ENCODE data around the gene CRB1. TPM values are rescaled to one million over a fixed set of nuclear protein-coding genes. Genes with fewer than 3 reads are reported as not detected.

The CRB1 gene
- total and polyA plus RNA-seq, 8 donors = 0.08 to 0.73 TPM; not detected in 6

GRCh38 chr1:197393105-197393504 is 125.1 kb downstream of the CRB1 start:
- intact Hi-C loops (cut with DNase I; ENCODE audit: low total_unique reads) = no loop called here
- TF ChIP-seq POLR2A (IDR thresholded peaks at IDR 0.05) (no peak), POLR2AphosphoS5 (IDR thresholded peaks at IDR 0.05) (no peak), EP300 (IDR thresholded peaks at IDR 0.05) (no peak)
- peak in 1 of 2 donors; percentile 17 for DNase-seq
- no peaks in the 10 kb centered on the region for H3K36me3 ChIP-seq
- 77 to 91% (median 85%) methylated on average over 1 of the region's 1 CpG for WGBS, 5 donors
- no peaks in the 10 kb centered on the region for H3K4me1 ChIP-seq
- H3K27me3 ChIP-seq = no peaks in the 10 kb centered on the region
- H3K9me3 ChIP-seq = no peaks in the 10 kb centered on the region
- H3K4me3 ChIP-seq = no peak overlapping the region
- H3K27ac ChIP-seq = no peak overlapping the region

GRCh38 chr1:197393772-197394171 is 125.7 kb downstream of the CRB1 start:
- intact Hi-C loops (cut with DNase I; ENCODE audit: low total_unique reads) = no loop called here
- WGBS, 5 donors = 90 to 95% (median 93%) methylated on average over 4 of the region's 4 CpGs
- DNase-seq = no peak
- Histone ChIP-seq H3K27me3 (no peaks in the 10 kb centered on the region), H3K4me3 (no peak overlapping the region), H3K9me3 (no peaks in the 10 kb centered on the region), H3K27ac (no peak overlapping the region), H3K36me3 (no peaks in the 10 kb centered on the region), H3K4me1 (no peaks in the 10 kb centered on the region)
- TF ChIP-seq POLR2AphosphoS5 (IDR thresholded peaks at IDR 0.05) = no peak
- no peak for TF ChIP-seq CTCF (IDR thresholded peaks at IDR 0.05)

- no peaks in the 10 kb centered on the region for H3K4me1 ChIP-seq
- H3K9me3 ChIP-seq = no peaks in the 10 kb centered on the region
- H3K4me3 ChIP-seq = no peak overlapping the region
- peak in 1 of 2 donors; percentile 6 for DNase-seq
- intact Hi-C loops (cut with DNase I; ENCODE audit: low total_unique reads) = no loop called here
- TF ChIP-seq EP300 (IDR thresholded peaks at IDR 0.05) (no peak), CTCF (IDR thresholded peaks at IDR 0.05) (no peak), POLR2AphosphoS5 (IDR thresholded peaks at IDR 0.05) (no peak), POLR2A (IDR thresholded peaks at IDR 0.05) (no peak)
- no peak overlapping the region for H3K27ac ChIP-seq
- H3K27me3 ChIP-seq = no peaks in the 10 kb centered on the region
- WGBS, 5 donors = 46 to 58% (median 52%) methylated on average over 3 of the region's 3 CpGs
- no peaks in the 10 kb centered on the region for H3K36me3 ChIP-seq
Measured at GRCh38 chr1:197394831-197395608, 127.0 kb downstream of the CRB1 start.

GRCh38 chr1:197397895-197398294 is 129.8 kb downstream of the CRB1 start:
- Histone ChIP-seq H3K9me3 (no peaks in the 10 kb centered on the region), H3K27me3 (no peaks in the 10 kb centered on the region), H3K27ac (no peak overlapping the region), H3K4me3 (no peak overlapping the region), H3K36me3 (no peaks in the 10 kb centered on the region), H3K4me1 (no peaks in the 10 kb centered on the region)
- TF ChIP-seq EP300 (IDR thresholded peaks at IDR 0.05) (no peak), POLR2A (IDR thresholded peaks at IDR 0.05) (no peak), CTCF (IDR thresholded peaks at IDR 0.05) (no peak), POLR2AphosphoS5 (IDR thresholded peaks at IDR 0.05) (no peak)
- no peak for DNase-seq
- 83 to 94% (median 90%) methylated on average over 1 of the region's 1 CpG for WGBS, 5 donors
- intact Hi-C loops (cut with DNase I; ENCODE audit: low total_unique reads) = no loop called here
